HepG2 (cell line): ENCODE measurements around the gene SF3A2. TPM values are rescaled to one million over a fixed set of nuclear protein-coding genes. Genes with fewer than 3 reads are reported as not detected.

Source experiments
- BRD4 ChIP-seq: sonication (generic); formaldehyde crosslinking; IDR thresholded peaks from 2 replicates; pipeline ENCODE4 v1.4.0; 2020; ENCODE audit warnings: missing genetic modification reagents
- CENPX ChIP-seq: sonication (generic); formaldehyde crosslinking; IDR thresholded peaks from 2 replicates; pipeline ENCODE4 v1.9.0; 2021; ENCODE audit warnings: mild to moderate bottlenecking, missing genetic modification reagents, moderate library complexity
- DBP ChIP-seq: sonication (generic); formaldehyde crosslinking; IDR thresholded peaks from 2 replicates; pipeline ENCODE4 v1.4.0; 2020; ENCODE audit warnings: missing genetic modification reagents; ENCODE audit errors: not compliant biosample characterization
- FOSL1 ChIP-seq: sonication (generic); formaldehyde crosslinking; IDR thresholded peaks from 2 replicates; pipeline ENCODE4 v1.9.0; 2021; ENCODE audit warnings: missing genetic modification reagents, borderline replicate concordance
- IRX3 ChIP-seq: sonication (generic); formaldehyde crosslinking; IDR thresholded peaks from 2 replicates; pipeline ENCODE4 v1.8.1; 2023; ENCODE audit warnings: mild to moderate bottlenecking, low read depth, missing genetic modification reagents, borderline replicate concordance
- MIER2 ChIP-seq: IDR thresholded peaks from 2 replicates; pipeline ENCODE4 v1.6.1; 2016; ENCODE audit warnings: missing biosample characterization, missing genetic modification reagents
- NR3C1 ChIP-seq: sonication (generic); formaldehyde crosslinking; IDR thresholded peaks from 2 replicates; pipeline ENCODE4 v1.4.0; 2020; ENCODE audit warnings: missing genetic modification reagents
- SMARCC2 ChIP-seq: fragments of 450-650 bp; IDR thresholded peaks from 2 replicates; pipeline ENCODE4 v1.6.1; 2017; ENCODE audit warnings: antibody characterized with exemption, mild to moderate bottlenecking
- TBP ChIP-seq: sonication (generic); formaldehyde crosslinking; IDR thresholded peaks from 2 replicates; pipeline ENCODE4 v1.5.0; 2020; ENCODE audit warnings: missing genetic modification reagents
- ZFP36L2 ChIP-seq: sonication (generic); formaldehyde crosslinking; IDR thresholded peaks from 2 replicates; pipeline ENCODE4 v1.4.0; 2020; ENCODE audit warnings: missing genetic modification reagents
- ZFP90 ChIP-seq: sonication (generic); formaldehyde crosslinking; IDR thresholded peaks from 2 replicates; pipeline ENCODE4 v1.8.0; 2022; ENCODE audit warnings: missing genetic modification reagents, mild to moderate bottlenecking, inconsistent platforms, borderline replicate concordance
- ZNF251 ChIP-seq: sonication (generic); formaldehyde crosslinking; IDR thresholded peaks from 2 replicates; pipeline ENCODE4 v1.9.0; 2021; ENCODE audit warnings: mild to moderate bottlenecking, missing genetic modification reagents
- ZNF33A ChIP-seq: sonication (generic); formaldehyde crosslinking; IDR thresholded peaks from 2 replicates; pipeline ENCODE4 v1.5.1; 2020; ENCODE audit warnings: missing genetic modification reagents, mild to moderate bottlenecking, moderate library complexity, borderline replicate concordance
- ZNF549 ChIP-seq: sonication (generic); formaldehyde crosslinking; IDR thresholded peaks from 2 replicates; pipeline ENCODE4 v1.5.0; 2020; ENCODE audit warnings: missing genetic modification reagents
- ZNF605 ChIP-seq: sonication (generic); formaldehyde crosslinking; IDR thresholded peaks from 2 replicates; pipeline ENCODE4 v1.8.0; 2022; ENCODE audit warnings: mild to moderate bottlenecking, missing genetic modification reagents
- ZNF616 ChIP-seq: sonication (generic); formaldehyde crosslinking; IDR thresholded peaks from 2 replicates; pipeline ENCODE4 v1.5.0; 2020; ENCODE audit warnings: low read depth, mild to moderate bottlenecking, missing genetic modification reagents
- ZNF766 ChIP-seq: sonication (generic); formaldehyde crosslinking; IDR thresholded peaks from 2 replicates; pipeline ENCODE4 v1.5.0; 2020; ENCODE audit warnings: missing genetic modification reagents, borderline replicate concordance
- ZNF790 ChIP-seq: sonication (generic); formaldehyde crosslinking; IDR thresholded peaks from 2 replicates; pipeline ENCODE4 v1.8.0; 2022; ENCODE audit warnings: missing genetic modification reagents, mild to moderate bottlenecking, borderline replicate concordance
- ZSCAN20 ChIP-seq: sonication (generic); formaldehyde crosslinking; IDR thresholded peaks from 2 replicates; pipeline ENCODE4 v1.4.0; 2020; ENCODE audit warnings: missing genetic modification reagents, mild to moderate bottlenecking, borderline replicate concordance
- ZZZ3 ChIP-seq: sonication (generic); formaldehyde crosslinking; IDR thresholded peaks from 2 replicates; pipeline ENCODE4 v1.4.0; 2020; ENCODE audit warnings: missing genetic modification reagents, mild to moderate bottlenecking, borderline replicate concordance
- polyA plus RNA-seq, 8 experiments: library from polyadenylated mRNA; depleted of rRNA in 3 of 8; stranded (reverse) in 7 of 8; unstranded in 1 of 8; fragments of >200 nt; fragmentation: Illumina TruSeq in 4 of 8; extraction: Trizol in 4 of 8; gene quantifications; 2 replicates each; pipeline versions ENCODE4 v1.2.1 to v1.2.3, GENCODE V29; 2011 to 2016; ENCODE audit warnings: low read depth in 4 of 8, missing spikeins in 1 of 8, mixed read lengths in 1 of 8; ENCODE audit not compliant: insufficient read depth in 1 of 8
- total RNA-seq, 5 experiments: library from RNA; depleted of rRNA; stranded (reverse); fragments of >200 nt; fragmentation: Illumina TruSeq; extraction: Trizol; gene quantifications; 2 replicates each; pipeline ENCODE4 v1.2.3, GENCODE V29; 2016; ENCODE audit warnings: low read depth in 1 of 5
- TF ChIP-seq, protein P1 (sequence below): sonication (generic); formaldehyde crosslinking; IDR thresholded peaks from 2 replicates; pipeline ENCODE4 v1.5.1; 2020; ENCODE audit warnings: mild to moderate bottlenecking, missing genetic modification reagents, borderline replicate concordance
- TF ChIP-seq, protein P2 (sequence below): IDR thresholded peaks from 2 replicates; pipeline ENCODE4 v1.6.1; 2018; ENCODE audit warnings: missing genetic modification reagents, mild to moderate bottlenecking, missing compliant biosample characterization

Gene SF3A2
- total and polyA plus RNA-seq, 2 of the 13 experiments (the other 11 are each of a cell fraction or from before 2014, with no cell fraction given) = 8.6 to 8.8 TPM

DNA sequence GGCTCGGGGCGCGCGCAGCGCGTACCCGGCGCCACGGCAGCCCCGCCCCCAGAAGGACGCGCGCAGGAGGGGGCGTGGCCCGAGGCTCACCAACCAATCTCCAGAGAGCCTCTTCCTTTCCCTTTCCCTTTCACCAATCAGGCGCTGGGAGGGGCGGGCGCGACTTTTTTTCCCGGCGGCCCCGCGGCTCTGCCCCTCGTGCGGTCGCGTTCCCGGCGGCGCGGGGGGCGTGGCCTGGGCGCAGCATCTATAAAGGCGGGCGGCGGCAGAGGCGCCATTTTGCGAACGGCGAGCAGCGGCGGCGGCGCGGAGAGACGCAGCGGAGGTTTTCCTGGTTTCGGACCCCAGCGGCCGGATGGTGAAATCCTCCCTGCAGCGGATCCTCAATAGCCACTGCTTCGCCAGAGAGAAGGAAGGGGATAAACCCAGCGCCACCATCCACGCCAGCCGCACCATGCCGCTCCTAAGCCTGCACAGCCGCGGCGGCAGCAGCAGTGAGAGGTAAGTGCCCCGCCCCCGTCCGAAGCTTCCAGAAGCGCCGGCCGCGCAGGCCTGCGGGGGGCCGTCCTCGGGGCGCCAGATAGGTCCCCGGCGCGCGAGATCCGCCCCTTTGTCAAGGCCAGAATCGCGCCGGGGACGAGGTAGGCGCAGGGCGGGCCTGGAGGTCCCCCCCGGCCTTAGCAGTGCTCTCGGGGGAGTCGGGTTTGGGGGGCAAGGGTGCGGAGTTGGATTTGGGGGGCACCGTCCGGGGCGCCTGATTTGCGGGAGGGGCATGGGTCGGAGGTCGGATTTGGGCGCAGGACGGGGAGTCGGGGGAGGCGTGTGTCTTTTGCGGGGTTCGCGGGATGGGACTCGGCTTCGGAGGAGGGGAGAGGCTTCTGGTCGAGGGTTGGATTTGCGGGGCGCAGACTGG is 32.9 kb downstream of the SF3A2 start (continued):
- TF ChIP-seq, protein P1, sequence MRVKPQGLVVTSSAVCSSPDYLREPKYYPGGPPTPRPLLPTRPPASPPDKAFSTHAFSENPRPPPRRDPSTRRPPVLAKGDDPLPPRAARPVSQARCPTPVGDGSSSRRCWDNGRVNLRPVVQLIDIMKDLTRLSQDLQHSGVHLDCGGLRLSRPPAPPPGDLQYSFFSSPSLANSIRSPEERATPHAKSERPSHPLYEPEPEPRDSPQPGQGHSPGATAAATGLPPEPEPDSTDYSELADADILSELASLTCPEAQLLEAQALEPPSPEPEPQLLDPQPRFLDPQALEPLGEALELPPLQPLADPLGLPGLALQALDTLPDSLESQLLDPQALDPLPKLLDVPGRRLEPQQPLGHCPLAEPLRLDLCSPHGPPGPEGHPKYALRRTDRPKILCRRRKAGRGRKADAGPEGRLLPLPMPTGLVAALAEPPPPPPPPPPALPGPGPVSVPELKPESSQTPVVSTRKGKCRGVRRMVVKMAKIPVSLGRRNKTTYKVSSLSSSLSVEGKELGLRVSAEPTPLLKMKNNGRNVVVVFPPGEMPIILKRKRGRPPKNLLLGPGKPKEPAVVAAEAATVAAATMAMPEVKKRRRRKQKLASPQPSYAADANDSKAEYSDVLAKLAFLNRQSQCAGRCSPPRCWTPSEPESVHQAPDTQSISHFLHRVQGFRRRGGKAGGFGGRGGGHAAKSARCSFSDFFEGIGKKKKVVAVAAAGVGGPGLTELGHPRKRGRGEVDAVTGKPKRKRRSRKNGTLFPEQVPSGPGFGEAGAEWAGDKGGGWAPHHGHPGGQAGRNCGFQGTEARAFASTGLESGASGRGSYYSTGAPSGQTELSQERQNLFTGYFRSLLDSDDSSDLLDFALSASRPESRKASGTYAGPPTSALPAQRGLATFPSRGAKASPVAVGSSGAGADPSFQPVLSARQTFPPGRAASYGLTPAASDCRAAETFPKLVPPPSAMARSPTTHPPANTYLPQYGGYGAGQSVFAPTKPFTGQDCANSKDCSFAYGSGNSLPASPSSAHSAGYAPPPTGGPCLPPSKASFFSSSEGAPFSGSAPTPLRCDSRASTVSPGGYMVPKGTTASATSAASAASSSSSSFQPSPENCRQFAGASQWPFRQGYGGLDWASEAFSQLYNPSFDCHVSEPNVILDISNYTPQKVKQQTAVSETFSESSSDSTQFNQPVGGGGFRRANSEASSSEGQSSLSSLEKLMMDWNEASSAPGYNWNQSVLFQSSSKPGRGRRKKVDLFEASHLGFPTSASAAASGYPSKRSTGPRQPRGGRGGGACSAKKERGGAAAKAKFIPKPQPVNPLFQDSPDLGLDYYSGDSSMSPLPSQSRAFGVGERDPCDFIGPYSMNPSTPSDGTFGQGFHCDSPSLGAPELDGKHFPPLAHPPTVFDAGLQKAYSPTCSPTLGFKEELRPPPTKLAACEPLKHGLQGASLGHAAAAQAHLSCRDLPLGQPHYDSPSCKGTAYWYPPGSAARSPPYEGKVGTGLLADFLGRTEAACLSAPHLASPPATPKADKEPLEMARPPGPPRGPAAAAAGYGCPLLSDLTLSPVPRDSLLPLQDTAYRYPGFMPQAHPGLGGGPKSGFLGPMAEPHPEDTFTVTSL (CRISPR knock-in tag) = peak; percentile 32; the same call in 1 of the 2 replicates
- TF ChIP-seq ZFP36L2 (CRISPR knock-in tag) (no peak), DBP (CRISPR knock-in tag) (no peak), ZSCAN20 (no peak), ZNF549 (CRISPR knock-in tag) (no peak), ZNF616 (no peak), IRX3 (peak; percentile 84; the same call in 1 of the 2 replicates), BRD4 (CRISPR knock-in tag) (peak; percentile 47; the same call in 1 of the 2 replicates), ZNF33A (CRISPR knock-in tag) (no peak; the same call in 1 of the 2 replicates), SMARCC2 (no peak), MIER2 (CRISPR knock-in tag) (no peak), ZNF766 (CRISPR knock-in tag) (peak; percentile 39; the same call in 1 of the 2 replicates), ZNF251 (CRISPR knock-in tag) (no peak), ZFP90 (peak; percentile 29; the same call in 1 of the 2 replicates), ZNF790 (peak; percentile 68; the same call in 1 of the 2 replicates), FOSL1 (CRISPR knock-in tag) (no peak), CENPX (CRISPR knock-in tag) (no peak), ZNF605 (CRISPR knock-in tag) (peak; percentile 74), TBP (no peak), ZZZ3 (CRISPR knock-in tag) (no peak), NR3C1 (CRISPR knock-in tag) (no peak)
- TF ChIP-seq, protein P2, sequence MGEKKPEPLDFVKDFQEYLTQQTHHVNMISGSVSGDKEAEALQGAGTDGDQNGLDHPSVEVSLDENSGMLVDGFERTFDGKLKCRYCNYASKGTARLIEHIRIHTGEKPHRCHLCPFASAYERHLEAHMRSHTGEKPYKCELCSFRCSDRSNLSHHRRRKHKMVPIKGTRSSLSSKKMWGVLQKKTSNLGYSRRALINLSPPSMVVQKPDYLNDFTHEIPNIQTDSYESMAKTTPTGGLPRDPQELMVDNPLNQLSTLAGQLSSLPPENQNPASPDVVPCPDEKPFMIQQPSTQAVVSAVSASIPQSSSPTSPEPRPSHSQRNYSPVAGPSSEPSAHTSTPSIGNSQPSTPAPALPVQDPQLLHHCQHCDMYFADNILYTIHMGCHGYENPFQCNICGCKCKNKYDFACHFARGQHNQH (CRISPR knock-in tag) = peak; percentile 80; the same call in 1 of the 2 replicates
